PC-3 (cell line): Measurements from ENCODE around the gene FSTL4.

Experiments used
- EZH2 ChIP-seq: fragments of 300-600 bp; sonication (generic); IDR thresholded peaks from one replicate; pipeline ENCODE4 v1.6.1; 2017; ENCODE audit warnings: antibody characterized with exemption, mild to moderate bottlenecking, low read length; ENCODE audit not compliant: unreplicated experiment
- EZH2phosphoT487 ChIP-seq: fragments of 300-600 bp; sonication (generic); IDR thresholded peaks from 2 replicates; pipeline ENCODE4 v1.6.1; 2018; ENCODE audit warnings: mild to moderate bottlenecking, antibody characterized with exemption, low read length, borderline replicate concordance
- TF ChIP-seq, protein P1 (sequence below): fragments of 300-600 bp; sonication (generic); conservative IDR thresholded peaks from 2 replicates; pipeline ENCODE4 v1.5.1; 2017; ENCODE audit warnings: antibody characterized with exemption, low read depth, mild to moderate bottlenecking, low read length

GRCh38 chr5:133613184-133613583, 843 bp upstream of the FSTL4 start:
- TF ChIP-seq EZH2phosphoT487, result no peak
- TF ChIP-seq, protein P1, sequence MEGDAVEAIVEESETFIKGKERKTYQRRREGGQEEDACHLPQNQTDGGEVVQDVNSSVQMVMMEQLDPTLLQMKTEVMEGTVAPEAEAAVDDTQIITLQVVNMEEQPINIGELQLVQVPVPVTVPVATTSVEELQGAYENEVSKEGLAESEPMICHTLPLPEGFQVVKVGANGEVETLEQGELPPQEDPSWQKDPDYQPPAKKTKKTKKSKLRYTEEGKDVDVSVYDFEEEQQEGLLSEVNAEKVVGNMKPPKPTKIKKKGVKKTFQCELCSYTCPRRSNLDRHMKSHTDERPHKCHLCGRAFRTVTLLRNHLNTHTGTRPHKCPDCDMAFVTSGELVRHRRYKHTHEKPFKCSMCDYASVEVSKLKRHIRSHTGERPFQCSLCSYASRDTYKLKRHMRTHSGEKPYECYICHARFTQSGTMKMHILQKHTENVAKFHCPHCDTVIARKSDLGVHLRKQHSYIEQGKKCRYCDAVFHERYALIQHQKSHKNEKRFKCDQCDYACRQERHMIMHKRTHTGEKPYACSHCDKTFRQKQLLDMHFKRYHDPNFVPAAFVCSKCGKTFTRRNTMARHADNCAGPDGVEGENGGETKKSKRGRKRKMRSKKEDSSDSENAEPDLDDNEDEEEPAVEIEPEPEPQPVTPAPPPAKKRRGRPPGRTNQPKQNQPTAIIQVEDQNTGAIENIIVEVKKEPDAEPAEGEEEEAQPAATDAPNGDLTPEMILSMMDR, result no peak
- TF ChIP-seq EZH2, result no peak
